HCT116 (cell line): ENCODE results near the gene TRIM38.

Source experiments
- ATF3 ChIP-seq: IDR thresholded peaks from 2 replicates; pipeline ENCODE4 v1.6.1; 2012
- CTCF ChIP-seq, 3 experiments: fragments of 200-600 bp in 1 of 3; sonication (generic) in 1 of 3; IDR thresholded peaks in 2 of 3; conservative IDR thresholded peaks in 1 of 3; 2 replicates each; pipeline ENCODE4 v1.5.1; 2012 to 2017; ENCODE audit warnings: low read depth in 2 of 3, low read length in 2 of 3, antibody characterized with exemption in 1 of 3, borderline replicate concordance in 1 of 3, control low read depth in 1 of 3, mild to moderate bottlenecking in 1 of 3, mixed read lengths in 1 of 3, mixed run types in 1 of 3, moderate library complexity in 1 of 3; ENCODE audit not compliant: insufficient read depth in 1 of 3
- ELF1 ChIP-seq: IDR thresholded peaks from 2 replicates; pipeline ENCODE4 v1.6.1; 2012; ENCODE audit warnings: low read depth, borderline replicate concordance
- EZH2 ChIP-seq: fragments of 200-600 bp; sonication (generic); IDR thresholded peaks from 2 replicates; pipeline ENCODE4 v1.6.1; 2017; ENCODE audit warnings: antibody characterized with exemption, mixed run types
- FOSL1 ChIP-seq: IDR thresholded peaks from 2 replicates; pipeline ENCODE4 v1.6.1; 2012; ENCODE audit warnings: low read depth
- JUND ChIP-seq: IDR thresholded peaks from 2 replicates; pipeline ENCODE4 v1.6.1; 2012
- MAX ChIP-seq: IDR thresholded peaks from 2 replicates; pipeline ENCODE4 v1.6.1; 2012
- POLR2A ChIP-seq: IDR thresholded peaks from 2 replicates; pipeline ENCODE4 v1.7.0; 2011; ENCODE audit warnings: borderline replicate concordance; ENCODE audit not compliant: insufficient read depth, insufficient read length; ENCODE audit errors: extremely low read depth
- POLR2AphosphoS5 ChIP-seq: IDR thresholded peaks from 2 replicates; pipeline ENCODE4 v1.6.1; 2011; ENCODE audit warnings: mild to moderate bottlenecking, low read depth, low read length, moderate library complexity
- REST ChIP-seq: IDR thresholded peaks from 2 replicates; pipeline ENCODE4 v1.6.1; 2012; ENCODE audit warnings: low read depth
- SP1 ChIP-seq: IDR thresholded peaks from 2 replicates; pipeline ENCODE4 v1.6.1; 2012; ENCODE audit warnings: low read depth
- TCF7L2 ChIP-seq: IDR thresholded peaks from 2 replicates; pipeline ENCODE4 v1.7.0; 2011; ENCODE audit warnings: borderline replicate concordance, inconsistent platforms; ENCODE audit not compliant: insufficient read depth, insufficient read length; ENCODE audit errors: extremely low read depth
- ZBTB33 ChIP-seq: IDR thresholded peaks from 2 replicates; pipeline ENCODE4 v1.6.1; 2011; ENCODE audit warnings: mild to moderate bottlenecking, low read length, moderate library complexity; ENCODE audit not compliant: insufficient replicate concordance; ENCODE audit errors: extremely low read depth

GRCh38 chr6:26031595-26032339 lies 69.2 kb downstream of the TRIM38 start:
- TF ChIP-seq EZH2 (no peak), TCF7L2 (peak; percentile 32), CTCF (IDR thresholded peaks at IDR 0.05 in 2 of 3, conservative IDR thresholded peaks at IDR 0.05 in 1 of 3; ENCODE audit: borderline replicate concordance in 1 of 3, insufficient read depth in 1 of 3, low read depth in 2 of 3, low read length in 2 of 3) (no peak), POLR2AphosphoS5 (peak; percentile 99), POLR2A (peak; percentile 99), JUND (peak; percentile 59), REST (no peak), ATF3 (no peak), SP1 (peak; percentile 96), ELF1 (no peak; the same call in 1 of the 2 replicates), ZBTB33 (peak; percentile 88), FOSL1 (no peak), MAX (peak; percentile 63)
